ENCODE data around the gene ZNF787.

Gene ZNF787

DNA sequence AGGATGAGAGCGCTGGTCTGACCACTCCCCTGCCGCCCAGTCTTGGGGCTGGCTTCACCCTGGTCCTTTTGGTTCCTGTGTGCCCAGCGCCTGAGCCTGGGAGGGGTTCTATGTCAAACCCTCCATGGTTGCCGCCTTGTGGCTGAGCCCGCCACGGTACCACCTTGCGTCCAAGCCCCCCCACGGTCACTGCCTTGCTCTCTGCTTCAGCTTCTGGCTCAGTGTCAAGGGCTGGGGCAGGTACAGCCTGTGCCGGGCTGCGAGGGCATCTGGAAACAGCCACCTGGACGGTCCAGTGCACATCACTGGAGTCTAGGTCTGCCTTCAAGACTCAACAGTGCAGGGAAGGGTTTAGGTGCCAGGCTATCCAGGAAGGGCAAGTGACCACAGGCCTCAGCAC lies 40.4 kb upstream of the ZNF787 start:
- H3K9me3 ChIP-seq, result no peaks in the 10 kb centered on the region
- H3K4me1 ChIP-seq (ENCODE audit: control insufficient read depth in 1 of 2, insufficient read depth in 1 of 2, low read depth in 1 of 2, low read length in 1 of 2), result no peaks in the 10 kb centered on the region
- TF ChIP-seq, protein P1, sequence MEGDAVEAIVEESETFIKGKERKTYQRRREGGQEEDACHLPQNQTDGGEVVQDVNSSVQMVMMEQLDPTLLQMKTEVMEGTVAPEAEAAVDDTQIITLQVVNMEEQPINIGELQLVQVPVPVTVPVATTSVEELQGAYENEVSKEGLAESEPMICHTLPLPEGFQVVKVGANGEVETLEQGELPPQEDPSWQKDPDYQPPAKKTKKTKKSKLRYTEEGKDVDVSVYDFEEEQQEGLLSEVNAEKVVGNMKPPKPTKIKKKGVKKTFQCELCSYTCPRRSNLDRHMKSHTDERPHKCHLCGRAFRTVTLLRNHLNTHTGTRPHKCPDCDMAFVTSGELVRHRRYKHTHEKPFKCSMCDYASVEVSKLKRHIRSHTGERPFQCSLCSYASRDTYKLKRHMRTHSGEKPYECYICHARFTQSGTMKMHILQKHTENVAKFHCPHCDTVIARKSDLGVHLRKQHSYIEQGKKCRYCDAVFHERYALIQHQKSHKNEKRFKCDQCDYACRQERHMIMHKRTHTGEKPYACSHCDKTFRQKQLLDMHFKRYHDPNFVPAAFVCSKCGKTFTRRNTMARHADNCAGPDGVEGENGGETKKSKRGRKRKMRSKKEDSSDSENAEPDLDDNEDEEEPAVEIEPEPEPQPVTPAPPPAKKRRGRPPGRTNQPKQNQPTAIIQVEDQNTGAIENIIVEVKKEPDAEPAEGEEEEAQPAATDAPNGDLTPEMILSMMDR (IDR thresholded peaks at IDR 0.05), result no peak
- H3K27me3 ChIP-seq, result peaks cover 24% of the 10 kb centered on the region
- peaks cover 16% of the 10 kb centered on the region for H3K36me3 ChIP-seq
- no peak overlapping the region for H3K27ac ChIP-seq
- H3K4me3 ChIP-seq (ENCODE audit: low read depth in 1 of 2, low read length in 1 of 2), result no peak overlapping the region

DNA sequence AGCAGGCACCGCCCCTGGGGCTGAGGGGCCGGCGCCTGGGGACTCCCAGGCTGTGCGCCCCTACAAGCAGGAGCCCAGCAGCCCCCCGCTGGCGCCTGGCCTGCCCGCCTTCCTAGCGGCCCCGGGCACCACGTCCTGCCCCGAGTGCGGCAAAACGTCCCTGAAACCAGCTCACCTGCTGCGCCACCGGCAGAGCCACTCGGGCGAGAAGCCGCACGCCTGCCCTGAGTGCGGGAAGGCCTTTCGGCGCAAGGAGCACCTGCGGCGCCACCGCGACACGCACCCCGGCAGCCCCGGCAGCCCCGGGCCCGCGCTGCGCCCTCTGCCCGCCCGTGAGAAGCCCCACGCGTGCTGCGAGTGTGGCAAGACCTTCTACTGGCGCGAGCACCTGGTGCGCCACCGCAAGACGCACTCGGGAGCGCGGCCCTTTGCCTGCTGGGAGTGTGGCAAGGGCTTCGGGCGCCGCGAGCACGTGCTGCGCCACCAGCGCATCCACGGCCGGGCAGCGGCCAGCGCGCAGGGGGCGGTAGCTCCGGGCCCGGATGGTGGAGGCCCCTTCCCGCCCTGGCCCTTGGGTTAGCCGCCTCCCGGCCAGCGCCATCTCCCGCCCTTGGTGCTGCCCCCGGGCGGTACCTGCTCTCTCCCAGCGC lies 38.7 kb upstream of the ZNF787 start:
- peaks cover 16% of the 10 kb centered on the region for H3K36me3 ChIP-seq
- H3K9me3 ChIP-seq, result no peaks in the 10 kb centered on the region
- no peak overlapping the region for H3K4me3 ChIP-seq (ENCODE audit: low read depth in 1 of 2, low read length in 1 of 2)
- no peak overlapping the region for H3K27ac ChIP-seq
- H3K27me3 ChIP-seq, result peaks cover 24% of the 10 kb centered on the region
- H3K4me1 ChIP-seq (ENCODE audit: control insufficient read depth in 1 of 2, insufficient read depth in 1 of 2, low read depth in 1 of 2, low read length in 1 of 2), result no peaks in the 10 kb centered on the region
- TF ChIP-seq, protein P1 (IDR thresholded peaks at IDR 0.05), result no peak

DNA sequence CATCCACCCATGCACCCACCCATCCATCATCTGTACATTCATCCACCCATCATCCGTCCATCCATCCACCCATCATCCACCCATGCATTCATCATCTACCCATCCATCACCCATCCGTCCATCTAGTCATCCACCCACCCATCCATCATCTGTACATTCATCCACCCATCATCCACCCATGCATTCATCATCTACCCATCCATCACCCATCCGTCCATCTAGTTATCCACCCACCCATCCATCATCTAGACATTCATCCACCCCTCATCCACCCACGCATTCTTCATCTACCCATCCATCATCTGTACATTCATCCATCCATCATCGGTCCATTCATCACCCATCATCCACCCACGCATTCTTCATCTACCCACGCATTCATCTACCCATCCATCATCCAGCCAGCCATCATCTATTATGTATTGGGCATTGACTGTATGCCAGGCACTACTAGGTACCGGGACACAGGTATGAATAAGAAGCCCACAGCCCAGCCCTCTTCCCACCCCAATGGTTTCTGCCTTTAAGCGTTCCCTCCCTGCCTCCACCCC lies 38.0 kb upstream of the ZNF787 start:
- peaks cover 20% of the 10 kb centered on the region for H3K27me3 ChIP-seq
- no peaks in the 10 kb centered on the region for H3K4me1 ChIP-seq (ENCODE audit: control insufficient read depth in 1 of 2, insufficient read depth in 1 of 2, low read depth in 1 of 2, low read length in 1 of 2)
- no peaks in the 10 kb centered on the region for H3K9me3 ChIP-seq
- no peak overlapping the region for H3K4me3 ChIP-seq (ENCODE audit: low read depth in 1 of 2, low read length in 1 of 2)
- TF ChIP-seq, protein P1 (IDR thresholded peaks at IDR 0.05), result no peak
- no peak overlapping the region for H3K27ac ChIP-seq
- H3K36me3 ChIP-seq, result peaks cover 16% of the 10 kb centered on the region

DNA sequence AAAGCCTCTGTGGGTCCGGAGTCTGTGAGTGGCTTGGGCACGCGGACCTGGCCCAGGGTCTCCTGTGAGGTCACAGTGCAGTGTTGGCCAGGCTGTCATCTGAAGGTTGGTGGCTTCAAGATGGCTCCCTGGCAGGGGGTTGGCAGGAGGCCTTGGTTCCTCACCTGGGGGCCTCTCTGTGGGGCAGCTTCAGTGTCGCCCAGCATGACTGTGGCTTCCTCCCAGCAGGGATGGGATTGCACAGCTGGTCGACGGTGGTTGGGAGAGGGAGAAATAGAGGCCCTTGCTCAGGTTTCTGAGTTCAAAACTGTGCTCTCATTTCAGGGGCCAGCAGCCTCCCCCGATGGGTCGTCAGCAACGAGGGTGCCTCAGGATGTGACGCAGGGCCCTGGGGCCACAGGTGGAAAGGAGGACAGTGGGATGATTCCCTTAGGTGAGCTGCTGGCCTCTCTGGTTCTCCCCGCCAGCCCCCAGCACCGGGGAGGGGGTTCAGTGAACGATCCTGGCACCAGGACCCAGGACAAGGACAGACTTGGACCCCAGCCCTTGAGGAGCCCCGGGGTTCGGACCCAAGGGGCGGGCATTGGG lies 37.2 kb upstream of the ZNF787 start:
- Histone ChIP-seq H3K4me1 (ENCODE audit: control insufficient read depth in 1 of 2, insufficient read depth in 1 of 2, low read depth in 1 of 2, low read length in 1 of 2) (no peaks in the 10 kb centered on the region), H3K27ac (no peak overlapping the region), H3K36me3 (peaks cover 16% of the 10 kb centered on the region), H3K4me3 (ENCODE audit: low read depth in 1 of 2, low read length in 1 of 2) (no peak overlapping the region), H3K9me3 (no peaks in the 10 kb centered on the region), H3K27me3 (peaks cover 13% of the 10 kb centered on the region)
- TF ChIP-seq, protein P1 (IDR thresholded peaks at IDR 0.05), result no peak

DNA sequence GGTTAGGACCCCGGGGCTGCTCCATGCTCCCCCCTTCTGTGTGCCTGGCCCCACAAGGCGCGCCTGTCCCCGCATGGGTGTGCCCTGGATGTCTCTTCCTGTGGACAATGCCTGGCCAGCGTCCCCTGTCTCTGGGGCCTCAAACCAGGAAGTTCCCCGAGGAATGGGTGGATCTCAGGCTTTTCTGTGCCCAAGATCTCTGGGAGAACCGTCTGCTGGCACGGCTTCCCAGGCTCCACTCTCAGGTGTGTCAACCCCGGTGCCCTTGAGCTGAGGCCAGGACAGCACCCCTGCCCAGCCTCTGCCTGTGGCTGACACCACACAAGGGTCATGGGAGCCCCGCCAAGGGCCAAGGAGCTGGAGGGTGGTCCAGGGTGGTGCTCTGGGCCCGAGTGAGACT lies 35.7 kb upstream of the ZNF787 start:
- H3K36me3 ChIP-seq, result peaks cover 16% of the 10 kb centered on the region
- H3K27ac ChIP-seq, result no peak overlapping the region
- TF ChIP-seq, protein P1 (IDR thresholded peaks at IDR 0.05), result no peak
- no peaks in the 10 kb centered on the region for H3K9me3 ChIP-seq
- no peaks in the 10 kb centered on the region for H3K27me3 ChIP-seq
- no peaks in the 10 kb centered on the region for H3K4me1 ChIP-seq (ENCODE audit: control insufficient read depth in 1 of 2, insufficient read depth in 1 of 2, low read depth in 1 of 2, low read length in 1 of 2)
- H3K4me3 ChIP-seq (ENCODE audit: low read depth in 1 of 2, low read length in 1 of 2), result no peak overlapping the region

Measured in neutrophil (primary cell).